K562 treated with DMSO at 1 percent for 4 hours (cell line): Measurements from ENCODE around the gene SERF1A. TPM values are rescaled to one million over a fixed set of nuclear protein-coding genes. Genes with fewer than 3 reads are reported as not detected.

Source experiments
- total RNA-seq: library from RNA; unstranded; fragments of 300-600 nt; gene quantifications from 2 replicates; pipeline ENCODE4 v1.2.3, GENCODE V29; 2022; ENCODE audit not compliant: insufficient read depth

SERF1A gene
- total RNA-seq = 5.1 TPM in 1 of 2 replicates, not detected in the other

GRCh38 chr5:70900533-70901271 lies at the start of gene SERF1A:
Gene SERF1A, plus strand, starts transcription at chr5:70900669. Its CDS starts 201 bp downstream, at chr5:70900870.

Other genes starting within 250 kb of the SERF1A start
- 30.6 and 30.9 TPM in 2 replicates for gene SMN1, start 24.4 kb downstream of the SERF1A start, total RNA-seq
- gene NAIP, start 124.7 kb downstream of the SERF1A start, total RNA-seq = 2.7 and 5.4 TPM in 2 replicates
- 11.9 and 12.9 TPM in 2 replicates for gene GTF2H2, start 167.0 kb downstream of the SERF1A start, total RNA-seq